Measurements from ENCODE around the gene HPX.

DNA sequence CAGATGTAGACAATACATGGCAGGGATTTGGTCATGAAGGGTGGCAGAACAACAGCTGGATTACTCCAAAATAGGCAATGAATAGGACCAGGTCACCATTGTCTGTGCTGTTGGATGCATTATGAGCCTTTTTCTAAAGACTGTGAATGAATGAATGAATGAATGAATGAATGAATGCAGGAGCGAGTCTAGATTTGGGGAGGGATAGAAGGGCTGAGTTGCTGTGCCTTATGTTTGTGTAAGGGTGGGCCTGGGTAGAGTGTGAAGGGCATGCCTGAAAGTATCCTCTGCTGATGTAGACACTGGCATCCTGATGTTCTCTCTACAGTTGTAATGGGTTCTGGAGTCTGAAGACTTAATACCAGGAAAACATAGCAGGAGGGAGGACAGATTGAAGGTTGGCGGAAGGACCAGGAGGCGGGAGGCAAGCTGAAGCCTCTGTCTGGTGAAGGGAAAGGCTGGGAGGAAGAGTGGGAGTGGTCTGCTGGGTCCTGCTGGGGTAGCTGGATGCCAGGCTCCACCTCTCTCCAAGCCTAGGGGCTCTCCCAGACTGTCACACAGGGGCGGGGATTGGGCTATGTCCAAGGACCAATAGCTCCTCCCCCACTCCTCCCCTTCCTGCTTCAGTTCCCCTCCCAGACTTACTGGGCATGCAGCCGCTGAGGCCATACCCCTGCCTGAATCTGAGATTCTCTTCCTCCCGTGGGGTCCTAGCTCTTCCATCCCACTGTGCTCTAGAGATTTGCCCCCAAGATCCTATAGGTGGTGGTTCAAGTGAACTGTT lies 28.1 kb upstream of the HPX start:
- TF ChIP-seq, protein P1, sequence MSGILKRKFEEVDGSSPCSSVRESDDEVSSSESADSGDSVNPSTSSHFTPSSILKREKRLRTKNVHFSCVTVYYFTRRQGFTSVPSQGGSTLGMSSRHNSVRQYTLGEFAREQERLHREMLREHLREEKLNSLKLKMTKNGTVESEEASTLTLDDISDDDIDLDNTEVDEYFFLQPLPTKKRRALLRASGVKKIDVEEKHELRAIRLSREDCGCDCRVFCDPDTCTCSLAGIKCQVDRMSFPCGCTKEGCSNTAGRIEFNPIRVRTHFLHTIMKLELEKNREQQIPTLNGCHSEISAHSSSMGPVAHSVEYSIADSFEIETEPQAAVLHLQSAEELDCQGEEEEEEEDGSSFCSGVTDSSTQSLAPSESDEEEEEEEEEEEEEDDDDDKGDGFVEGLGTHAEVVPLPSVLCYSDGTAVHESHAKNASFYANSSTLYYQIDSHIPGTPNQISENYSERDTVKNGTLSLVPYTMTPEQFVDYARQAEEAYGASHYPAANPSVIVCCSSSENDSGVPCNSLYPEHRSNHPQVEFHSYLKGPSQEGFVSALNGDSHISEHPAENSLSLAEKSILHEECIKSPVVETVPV (CRISPR knock-in tag; IDR thresholded peaks at IDR 0.05) = no peak
- TF ChIP-seq RARB (CRISPR knock-in tag; IDR thresholded peaks at IDR 0.05) = no peak
- no peak for TF ChIP-seq ZFP30 (CRISPR knock-in tag; IDR thresholded peaks at IDR 0.05)
- TF ChIP-seq ARNTL (CRISPR knock-in tag; IDR thresholded peaks at IDR 0.05; ENCODE audit: borderline replicate concordance, low read depth) = no peak
- no peak for TF ChIP-seq ZNF565 (CRISPR knock-in tag; conservative IDR thresholded peaks at IDR 0.05; ENCODE audit: low read depth)
- no peak for TF ChIP-seq ZNF70 (CRISPR knock-in tag; IDR thresholded peaks at IDR 0.05)
- TF ChIP-seq, protein P2, sequence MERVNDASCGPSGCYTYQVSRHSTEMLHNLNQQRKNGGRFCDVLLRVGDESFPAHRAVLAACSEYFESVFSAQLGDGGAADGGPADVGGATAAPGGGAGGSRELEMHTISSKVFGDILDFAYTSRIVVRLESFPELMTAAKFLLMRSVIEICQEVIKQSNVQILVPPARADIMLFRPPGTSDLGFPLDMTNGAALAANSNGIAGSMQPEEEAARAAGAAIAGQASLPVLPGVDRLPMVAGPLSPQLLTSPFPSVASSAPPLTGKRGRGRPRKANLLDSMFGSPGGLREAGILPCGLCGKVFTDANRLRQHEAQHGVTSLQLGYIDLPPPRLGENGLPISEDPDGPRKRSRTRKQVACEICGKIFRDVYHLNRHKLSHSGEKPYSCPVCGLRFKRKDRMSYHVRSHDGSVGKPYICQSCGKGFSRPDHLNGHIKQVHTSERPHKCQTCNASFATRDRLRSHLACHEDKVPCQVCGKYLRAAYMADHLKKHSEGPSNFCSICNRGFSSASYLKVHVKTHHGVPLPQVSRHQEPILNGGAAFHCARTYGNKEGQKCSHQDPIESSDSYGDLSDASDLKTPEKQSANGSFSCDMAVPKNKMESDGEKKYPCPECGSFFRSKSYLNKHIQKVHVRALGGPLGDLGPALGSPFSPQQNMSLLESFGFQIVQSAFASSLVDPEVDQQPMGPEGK (CRISPR knock-in tag; IDR thresholded peaks at IDR 0.05; ENCODE audit: borderline replicate concordance) = no peak
- no peak for TF ChIP-seq GLIS3 (CRISPR knock-in tag; IDR thresholded peaks at IDR 0.05)
- TF ChIP-seq, protein P3, sequence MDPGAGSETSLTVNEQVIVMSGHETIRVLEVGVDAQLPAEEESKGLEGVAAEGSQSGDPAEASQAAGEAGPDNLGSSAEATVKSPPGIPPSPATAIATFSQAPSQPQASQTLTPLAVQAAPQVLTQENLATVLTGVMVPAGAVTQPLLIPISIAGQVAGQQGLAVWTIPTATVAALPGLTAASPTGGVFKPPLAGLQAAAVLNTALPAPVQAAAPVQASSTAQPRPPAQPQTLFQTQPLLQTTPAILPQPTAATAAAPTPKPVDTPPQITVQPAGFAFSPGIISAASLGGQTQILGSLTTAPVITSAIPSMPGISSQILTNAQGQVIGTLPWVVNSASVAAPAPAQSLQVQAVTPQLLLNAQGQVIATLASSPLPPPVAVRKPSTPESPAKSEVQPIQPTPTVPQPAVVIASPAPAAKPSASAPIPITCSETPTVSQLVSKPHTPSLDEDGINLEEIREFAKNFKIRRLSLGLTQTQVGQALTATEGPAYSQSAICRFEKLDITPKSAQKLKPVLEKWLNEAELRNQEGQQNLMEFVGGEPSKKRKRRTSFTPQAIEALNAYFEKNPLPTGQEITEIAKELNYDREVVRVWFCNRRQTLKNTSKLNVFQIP (CRISPR knock-in tag; IDR thresholded peaks at IDR 0.05; ENCODE audit: borderline replicate concordance, low read depth) = no peak
- TF ChIP-seq OSR1 (CRISPR knock-in tag; IDR thresholded peaks at IDR 0.05) = no peak
- TF ChIP-seq ZFP3 (CRISPR knock-in tag; IDR thresholded peaks at IDR 0.05) = no peak
- no peak for TF ChIP-seq ISL1 (CRISPR knock-in tag; IDR thresholded peaks at IDR 0.05)
- no peak for TF ChIP-seq CSDC2 (CRISPR knock-in tag; IDR thresholded peaks at IDR 0.05)
- no peak for TF ChIP-seq ZNF8 (CRISPR knock-in tag; IDR thresholded peaks at IDR 0.05)

Data from SK-N-SH treated with all-trans-retinoic acid at 6 μM for 48 hours (cell line).